Stomach smooth muscle (tissue), 2 donors: Measurements from ENCODE around the gene TMEM254.
"Not testable (repeated sequence)": the region's sequence is repeated elsewhere in the genome, so short reads cannot be mapped to it uniquely, and the experiment has no call there.

Experiments
- H3K27ac ChIP-seq: one replicate; pipeline ENCODE4 v1.7.0; 2013; ENCODE audit warnings: mild to moderate bottlenecking, low read length, inconsistent platforms
- H3K27me3 ChIP-seq, 2 donors: one replicate each; pipeline ENCODE4 v1.7.0; 2013; ENCODE audit warnings: low read length in 2 of 2; ENCODE audit not compliant: insufficient read depth in 2 of 2, control insufficient read depth in 1 of 2
- H3K36me3 ChIP-seq, 2 donors: one replicate each; pipeline ENCODE4 v1.7.0; 2013; ENCODE audit warnings: low read length in 2 of 2; ENCODE audit not compliant: control insufficient read depth in 2 of 2, insufficient read depth in 2 of 2
- H3K4me1 ChIP-seq: one replicate; pipeline ENCODE4 v1.7.0; 2013; ENCODE audit warnings: low read length; ENCODE audit not compliant: control insufficient read depth, insufficient read depth
- H3K4me3 ChIP-seq, 2 donors: one replicate each; pipeline ENCODE4 v1.7.0; 2013; ENCODE audit warnings: low read length in 2 of 2
- H3K9ac ChIP-seq, 2 donors: one replicate each; pipeline ENCODE4 v1.7.0; 2013; ENCODE audit warnings: low read length in 2 of 2, mild to moderate bottlenecking in 1 of 2
- H3K9me3 ChIP-seq, 2 donors: one replicate each; pipeline ENCODE4 v1.7.0; 2013; ENCODE audit warnings: low read length in 2 of 2; ENCODE audit not compliant: control insufficient read depth in 2 of 2
- donor health status: healthy.
- donor health status: Pancreatic carcinoma.

TMEM254 gene, protein sequence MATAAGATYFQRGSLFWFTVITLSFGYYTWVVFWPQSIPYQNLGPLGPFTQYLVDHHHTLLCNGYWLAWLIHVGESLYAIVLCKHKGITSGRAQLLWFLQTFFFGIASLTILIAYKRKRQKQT

DNA sequence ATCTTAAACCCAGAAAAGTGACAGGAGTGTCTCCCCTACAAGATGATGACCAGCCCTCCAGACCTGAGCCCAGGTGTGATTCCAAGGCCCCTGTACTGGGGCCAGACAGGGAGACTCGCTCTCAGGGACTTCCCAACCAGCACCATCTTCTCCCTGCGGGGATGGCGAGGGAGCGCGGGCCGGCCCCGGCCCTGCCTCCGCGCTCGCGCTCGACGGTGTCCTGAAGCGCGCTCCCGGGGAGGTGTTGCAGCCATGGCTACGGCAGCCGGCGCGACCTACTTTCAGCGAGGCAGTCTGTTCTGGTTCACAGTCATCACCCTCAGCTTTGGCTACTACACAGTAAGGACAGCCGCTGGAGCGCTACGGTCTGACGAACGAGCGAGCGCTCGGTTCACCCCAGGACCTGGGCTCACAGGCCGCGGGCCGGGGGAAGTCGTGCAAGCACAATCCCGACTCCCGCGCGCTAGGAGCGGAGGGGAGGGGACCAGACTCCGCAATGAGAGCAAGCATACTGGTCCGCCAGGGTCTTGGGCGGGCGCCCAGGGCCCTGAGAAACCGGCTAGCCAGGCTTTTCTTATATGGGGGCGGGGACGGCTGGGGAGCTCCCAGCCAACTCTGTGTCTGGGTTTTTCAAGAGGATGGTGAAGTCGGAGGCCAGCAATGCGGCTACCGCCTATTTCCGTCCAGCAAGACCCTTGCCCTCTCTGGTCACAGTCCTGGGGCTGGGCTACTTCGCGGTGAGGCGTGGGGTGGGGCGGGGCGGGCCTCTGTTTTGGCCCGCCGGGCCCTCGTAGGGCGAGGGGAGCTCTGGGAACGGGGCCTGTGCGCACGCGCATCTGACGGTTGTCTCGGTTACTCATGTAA lies at the start of gene TMEM254:
Gene TMEM254 (plus strand): TSS at position 218 of the 864 bp plus-strand sequence. CDS start 35 bp downstream, at position 253.
- Histone ChIP-seq H3K36me3 (no peaks in the 10 kb centered on the region), H3K27ac (peak within 1 kb of the TSS; percentile 98), H3K9ac (peak within 1 kb of the TSS; percentile 96 to 98), H3K4me1 (peaks cover 9% of the 10 kb centered on the region), H3K27me3 (no peaks in the 10 kb centered on the region), H3K9me3 (no peaks in the 10 kb centered on the region), H3K4me3 (peak within 1 kb of the TSS; percentile 75 to 86)

DNA sequence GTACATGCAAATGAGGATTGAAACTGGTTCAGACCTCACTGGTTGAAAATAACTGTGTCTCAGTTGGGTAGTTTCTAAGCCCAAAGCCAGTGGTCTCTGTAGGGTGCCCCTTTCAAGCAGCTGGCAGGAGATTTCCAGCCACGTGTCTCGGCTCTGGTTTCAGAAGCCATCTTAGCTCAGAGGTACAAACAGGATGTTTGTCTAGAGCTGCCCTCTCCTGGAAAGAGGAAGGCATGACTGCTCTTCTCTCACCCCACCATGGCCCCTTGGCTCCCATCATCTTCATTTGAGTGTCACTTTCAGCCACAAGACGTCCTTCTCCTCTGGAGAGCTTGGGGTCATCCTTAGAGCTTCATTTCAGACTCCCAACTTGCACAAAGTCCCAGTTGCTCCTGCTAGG lies 49.3 kb upstream of the TMEM254 start:
- H3K27me3 ChIP-seq, H3K9me3 ChIP-seq, H3K36me3 ChIP-seq, H3K4me3 ChIP-seq, H3K27ac ChIP-seq, H3K4me1 ChIP-seq, H3K9ac ChIP-seq: not testable (repeated sequence)

GRCh38 chr10:80029865-80030264 lies 48.6 kb upstream of the TMEM254 start:
- not testable (repeated sequence) for H3K9ac ChIP-seq

GRCh38 chr10:80032503-80032902 lies 46.0 kb upstream of the TMEM254 start:
- H3K27ac ChIP-seq: no peak overlapping the region
- H3K9me3 ChIP-seq: no peaks in the 10 kb centered on the region
- no peak overlapping the region for H3K9ac ChIP-seq
- H3K27me3 ChIP-seq: no peaks in the 10 kb centered on the region
- H3K4me1 ChIP-seq: no peaks in the 10 kb centered on the region
- no peaks in the 10 kb centered on the region for H3K36me3 ChIP-seq
- no peak overlapping the region for H3K4me3 ChIP-seq

More at GRCh38 chr10:80029865-80030264, 48.6 kb upstream of the TMEM254 start:
- H3K4me1 ChIP-seq, H3K36me3 ChIP-seq, H3K9me3 ChIP-seq, H3K4me3 ChIP-seq, H3K27me3 ChIP-seq, H3K27ac ChIP-seq: not testable (repeated sequence)

- H3K9me3 ChIP-seq, H3K9ac ChIP-seq, H3K36me3 ChIP-seq, H3K27me3 ChIP-seq, H3K27ac ChIP-seq, H3K4me3 ChIP-seq, H3K4me1 ChIP-seq: not testable (repeated sequence)
These were observed 43.7 kb upstream of the TMEM254 start for GRCh38 chr10:80034766-80035165.

DNA sequence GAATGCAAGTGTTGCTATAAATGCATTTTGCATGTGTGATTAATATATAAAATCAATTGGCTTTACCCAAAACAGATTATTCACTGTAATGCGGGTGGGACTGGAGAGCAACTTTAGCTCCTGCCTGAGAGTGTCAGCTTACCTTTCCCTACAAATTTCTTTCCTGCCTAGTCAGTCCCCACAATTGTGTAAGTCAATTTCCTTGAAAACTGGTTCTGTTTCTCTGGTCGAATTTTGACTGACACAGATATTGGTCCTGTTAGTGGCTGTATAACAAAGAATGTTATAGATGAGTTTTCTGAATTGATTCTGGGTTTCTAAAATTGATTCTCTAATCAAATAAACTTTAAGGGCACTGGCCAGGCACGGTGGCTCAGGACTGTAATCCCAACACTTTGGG lies 43.0 kb upstream of the TMEM254 start:
- H3K9me3 ChIP-seq, H3K36me3 ChIP-seq, H3K9ac ChIP-seq, H3K4me1 ChIP-seq, H3K27me3 ChIP-seq, H3K27ac ChIP-seq, H3K4me3 ChIP-seq: not testable (repeated sequence)

DNA sequence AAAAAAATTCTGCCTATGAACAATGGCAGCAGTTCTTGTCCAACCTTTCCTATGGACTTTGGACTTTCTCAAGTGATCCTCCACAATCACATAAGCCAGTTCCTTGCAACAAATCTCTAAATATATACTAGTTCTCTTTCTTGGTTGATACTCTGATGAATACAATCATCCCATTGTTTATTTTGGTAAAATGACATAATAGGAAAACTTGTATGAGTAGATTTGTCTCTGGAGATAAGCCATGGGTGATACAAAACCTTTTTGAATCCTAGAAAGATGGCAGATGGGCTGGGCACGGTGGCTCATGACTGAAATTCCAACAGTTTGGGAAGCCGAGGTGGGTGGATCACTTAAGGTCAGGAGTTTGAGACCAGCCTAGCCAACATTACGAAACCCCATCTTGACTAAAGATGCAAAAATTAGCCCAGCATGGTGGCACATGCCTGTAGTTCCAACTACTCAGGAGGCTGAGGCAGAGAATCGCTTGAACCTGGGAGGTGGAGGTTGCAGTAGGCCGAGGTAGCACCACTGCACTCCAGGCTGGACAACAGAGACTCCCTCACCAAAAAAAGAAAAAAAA lies 41.5 kb upstream of the TMEM254 start:
- not testable (repeated sequence) for H3K9ac ChIP-seq, H3K36me3 ChIP-seq, H3K4me1 ChIP-seq, H3K4me3 ChIP-seq, H3K27ac ChIP-seq, H3K27me3 ChIP-seq, H3K9me3 ChIP-seq

- H3K27ac ChIP-seq, H3K9ac ChIP-seq, H3K4me3 ChIP-seq, H3K4me1 ChIP-seq, H3K27me3 ChIP-seq, H3K36me3 ChIP-seq, H3K9me3 ChIP-seq: not testable (repeated sequence)
These were observed 40.2 kb upstream of the TMEM254 start for GRCh38 chr10:80038226-80038625.

- H3K9ac ChIP-seq: no peak overlapping the region
- no peak overlapping the region for H3K4me3 ChIP-seq
- no peak overlapping the region for H3K27ac ChIP-seq
- H3K36me3 ChIP-seq: no peaks in the 10 kb centered on the region
- H3K27me3 ChIP-seq: no peaks in the 10 kb centered on the region
- no peaks in the 10 kb centered on the region for H3K4me1 ChIP-seq
- no peaks in the 10 kb centered on the region for H3K9me3 ChIP-seq
These were observed 37.3 kb upstream of the TMEM254 start for GRCh38 chr10:80041162-80041561.

DNA sequence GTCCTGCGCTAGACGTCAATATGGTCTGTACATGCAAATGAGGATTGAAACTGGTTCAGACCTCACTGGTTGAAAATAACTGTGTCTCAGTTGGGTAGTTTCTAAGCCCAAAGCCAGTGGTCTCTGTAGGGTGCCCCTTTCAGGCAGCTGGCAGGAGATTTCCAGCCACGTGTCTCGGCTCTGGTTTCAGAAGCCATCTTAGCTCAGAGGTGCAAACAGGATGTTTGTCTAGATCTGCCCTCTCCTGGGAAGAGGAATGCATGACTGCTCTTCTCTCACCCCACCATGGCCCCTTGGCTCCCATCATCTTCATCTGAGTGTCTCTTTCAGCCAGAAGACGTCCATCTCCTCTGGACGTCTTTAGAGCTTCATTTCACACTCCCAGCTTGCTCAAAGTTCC lies 33.5 kb upstream of the TMEM254 start:
- not testable (repeated sequence) for H3K9me3 ChIP-seq, H3K4me1 ChIP-seq, H3K9ac ChIP-seq, H3K27me3 ChIP-seq, H3K4me3 ChIP-seq, H3K27ac ChIP-seq, H3K36me3 ChIP-seq
